H54 (cell line): ENCODE data around the gene GFM1.

Experiments used
- DNase-seq: peaks from one replicate; pipeline ENCODE4 v3.0.0; 2011; ENCODE audit warnings: low spot score, mixed read lengths; ENCODE audit not compliant: insufficient read length
- FAIRE-seq: peaks from 3 replicates; lab custom pipeline; 2011; peaks lifted over from hg19 to GRCh38; lab: Jason Lieb, UNC
- POLR2A ChIP-seq: IDR thresholded peaks from 2 replicates; pipeline ENCODE4 v1.6.1; 2011; ENCODE audit warnings: low read depth, mild to moderate bottlenecking, low read length

The GFM1 gene

DNA sequence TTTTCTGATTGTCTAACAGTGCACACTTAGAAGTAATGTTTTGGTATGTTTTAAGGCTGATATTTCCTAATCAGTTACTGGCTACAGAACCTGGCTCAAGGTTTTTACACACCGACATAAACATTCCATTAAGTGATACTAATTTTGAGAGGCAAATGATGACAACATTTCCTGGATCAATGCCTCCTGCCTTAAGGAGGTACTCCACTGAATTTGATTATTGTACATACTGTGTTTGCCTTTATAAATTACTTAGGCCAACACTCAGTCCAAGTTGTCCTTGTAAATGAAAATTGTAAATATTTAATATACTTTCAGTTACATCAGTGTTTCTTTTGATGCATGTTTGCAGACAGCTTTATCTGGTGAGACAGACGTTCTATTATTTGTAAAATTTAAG lies 52.3 kb downstream of the GFM1 start:
- TF ChIP-seq POLR2A, result no peak
- DNase-seq, result no peak
- FAIRE-seq, result peak; percentile 48

DNA sequence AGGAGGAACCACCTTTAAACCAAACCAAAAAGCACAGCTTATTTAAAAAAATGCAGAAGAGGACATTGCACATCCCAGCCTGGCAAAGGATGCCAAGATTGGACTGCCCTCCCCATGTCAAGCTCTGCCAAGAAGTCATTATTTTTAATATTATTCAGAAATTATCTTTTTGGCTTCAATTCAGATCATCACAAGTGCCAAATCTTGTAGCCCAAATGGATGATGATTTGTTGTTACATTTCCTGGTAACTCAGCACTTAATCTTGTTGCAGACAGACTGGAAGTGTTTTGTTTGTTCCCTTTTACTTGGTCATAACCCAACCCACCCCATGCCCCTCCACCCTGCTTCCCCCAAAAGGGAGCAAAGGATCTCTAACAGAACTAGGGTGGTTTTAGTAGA lies 56.2 kb downstream of the GFM1 start:
- DNase-seq, result no peak
- no peak for TF ChIP-seq POLR2A
- FAIRE-seq, result no peak

DNA sequence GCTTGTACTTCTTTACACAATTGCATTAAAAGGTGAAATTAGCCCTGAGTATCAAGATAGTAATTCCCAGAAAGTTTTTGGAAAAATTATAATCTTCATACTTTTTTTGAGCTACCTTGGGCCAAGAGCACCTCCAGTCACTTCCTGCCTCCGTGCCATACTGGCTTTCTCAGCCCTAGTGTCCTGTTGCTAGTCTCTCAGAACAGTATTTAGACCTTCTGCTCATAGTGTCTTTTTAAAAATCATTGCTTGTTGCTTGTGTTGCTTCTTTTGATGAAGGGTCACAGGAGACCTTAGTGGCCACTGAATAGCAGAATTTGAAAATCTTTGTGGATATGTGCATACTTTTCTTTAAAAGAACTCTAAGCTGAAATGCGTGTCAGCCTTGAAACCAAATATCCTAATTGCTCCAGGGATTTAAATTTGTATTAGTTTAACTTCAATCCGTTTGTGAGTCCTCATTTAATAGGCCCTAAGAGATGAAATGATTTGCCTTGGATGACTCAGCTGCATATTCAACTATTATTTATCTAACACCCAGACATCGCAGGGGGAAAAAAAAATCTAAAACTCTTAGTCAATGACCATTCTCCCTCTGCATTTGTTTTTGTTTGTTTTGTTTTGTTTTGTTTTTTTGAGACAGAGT lies 57.2 kb downstream of the GFM1 start:
- FAIRE-seq (peak; percentile 41), DNase-seq (no peak)
- TF ChIP-seq POLR2A, result no peak

DNA sequence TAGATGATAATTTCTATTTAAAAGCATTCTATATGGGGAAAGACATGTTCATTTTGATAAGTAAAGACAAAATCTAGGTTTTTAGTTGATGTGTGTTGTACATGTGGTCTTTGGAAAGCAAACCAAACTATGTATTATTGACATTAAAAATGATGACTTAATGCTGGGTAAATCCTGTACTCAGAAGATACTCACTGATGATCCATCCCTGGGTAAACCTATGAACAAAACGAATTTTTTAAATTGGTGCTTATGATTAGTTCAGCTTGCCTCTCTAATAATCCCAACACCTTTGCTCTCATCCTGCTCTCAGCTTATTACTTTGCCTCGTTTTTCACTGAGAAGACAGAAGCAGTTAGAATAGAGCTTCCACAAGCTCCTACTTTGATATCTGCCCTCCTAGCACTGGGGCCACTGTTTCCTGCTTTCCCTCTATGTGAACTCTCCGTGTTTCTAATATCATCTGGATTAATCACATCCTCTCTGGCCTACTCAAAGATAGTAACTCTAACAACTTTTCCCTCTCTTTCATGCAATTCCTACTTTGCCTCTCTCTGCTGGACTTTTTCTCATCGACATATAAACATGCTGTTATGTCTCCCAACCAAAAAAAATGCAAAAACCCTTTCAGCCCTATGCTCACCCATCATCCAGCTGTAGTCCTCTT lies 58.6 kb downstream of the GFM1 start:
- FAIRE-seq, result peak; percentile 91
- no peak for DNase-seq
- no peak for TF ChIP-seq POLR2A

DNA sequence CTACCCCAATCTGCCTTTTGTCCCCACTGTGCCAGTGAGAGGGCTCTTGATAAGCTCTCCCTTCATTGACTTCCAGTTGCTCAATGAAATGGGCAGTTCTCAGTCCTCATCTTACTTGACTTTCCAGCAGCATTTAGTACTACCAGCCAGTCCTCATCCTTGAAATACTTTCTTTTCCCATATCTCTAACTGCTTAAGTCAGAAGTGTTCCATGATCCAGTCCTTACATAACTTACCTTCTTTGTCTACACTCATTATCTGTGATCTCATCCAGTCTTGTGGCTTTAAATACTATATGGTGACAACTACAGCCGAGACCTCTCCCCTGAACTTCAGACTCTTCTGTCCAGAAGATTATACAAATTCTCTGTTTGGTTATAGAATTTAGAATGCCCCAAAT lies 59.2 kb downstream of the GFM1 start:
- no peak for TF ChIP-seq POLR2A
- peak; percentile 65 for FAIRE-seq

DNA sequence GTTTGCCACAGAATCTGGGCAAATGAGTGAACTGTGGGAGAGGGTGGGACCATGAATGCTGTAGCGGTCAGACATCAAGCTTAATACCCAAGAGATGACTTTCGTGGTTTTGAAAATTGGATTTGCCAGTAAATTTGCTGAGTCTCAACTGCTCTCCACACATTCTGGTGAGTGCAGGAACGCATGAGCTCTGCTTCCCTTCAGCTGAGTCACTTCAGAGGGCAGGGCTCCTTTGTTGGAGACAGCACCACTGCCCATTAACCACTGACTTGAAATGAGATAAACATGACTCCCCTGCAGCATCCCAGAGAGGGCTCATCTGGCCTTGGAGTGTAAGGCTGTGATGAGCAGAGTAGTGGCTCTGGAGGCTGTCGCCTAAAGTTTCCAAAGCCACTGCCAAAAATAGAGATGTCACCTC lies 65.3 kb downstream of the GFM1 start:
- FAIRE-seq (peak; percentile 99), DNase-seq (peak; percentile 61)
- TF ChIP-seq POLR2A, result no peak

More for the DNA sequence above, 59.2 kb downstream of the GFM1 start:
- no peak for DNase-seq

DNA sequence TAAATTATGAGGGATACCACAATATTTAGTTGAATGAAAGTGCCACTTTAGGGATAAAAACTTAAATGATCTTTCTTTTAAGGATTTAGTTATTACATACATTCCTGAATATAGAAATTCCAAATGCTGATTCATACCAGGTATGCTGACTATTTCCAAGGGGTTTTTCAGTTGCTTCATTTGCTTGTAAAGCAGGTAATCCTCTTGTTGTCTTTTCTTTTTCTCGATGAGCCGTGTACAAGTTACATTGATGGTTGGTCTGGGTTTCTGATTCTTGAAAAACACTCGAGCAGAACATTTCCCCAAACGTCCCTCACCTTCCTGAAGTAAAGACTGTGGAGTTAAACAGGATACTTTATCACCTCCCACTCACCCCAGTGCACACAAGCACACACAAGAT lies 66.3 kb downstream of the GFM1 start:
- FAIRE-seq (no peak), DNase-seq (no peak)
- no peak for TF ChIP-seq POLR2A

DNA sequence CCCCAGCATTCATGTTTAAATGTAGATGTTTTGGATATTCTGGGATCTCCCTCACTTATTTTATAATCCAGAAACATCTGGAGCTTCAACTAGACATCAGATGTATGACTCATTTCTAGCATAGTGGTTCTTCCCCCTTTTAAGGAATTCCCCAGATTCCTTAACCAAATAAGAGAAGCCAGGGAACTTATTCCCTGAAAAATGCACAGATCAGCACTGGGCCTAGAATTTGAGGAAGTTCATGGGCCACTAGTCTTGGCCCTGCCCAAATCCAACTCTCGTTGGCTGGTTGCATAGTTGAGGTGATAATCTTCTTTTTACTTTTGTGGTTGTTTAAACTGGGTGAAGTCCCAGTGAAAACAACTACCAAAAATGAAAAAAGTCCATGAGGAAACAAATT lies 67.6 kb downstream of the GFM1 start:
- TF ChIP-seq POLR2A, result no peak
- FAIRE-seq, result no peak

DNA sequence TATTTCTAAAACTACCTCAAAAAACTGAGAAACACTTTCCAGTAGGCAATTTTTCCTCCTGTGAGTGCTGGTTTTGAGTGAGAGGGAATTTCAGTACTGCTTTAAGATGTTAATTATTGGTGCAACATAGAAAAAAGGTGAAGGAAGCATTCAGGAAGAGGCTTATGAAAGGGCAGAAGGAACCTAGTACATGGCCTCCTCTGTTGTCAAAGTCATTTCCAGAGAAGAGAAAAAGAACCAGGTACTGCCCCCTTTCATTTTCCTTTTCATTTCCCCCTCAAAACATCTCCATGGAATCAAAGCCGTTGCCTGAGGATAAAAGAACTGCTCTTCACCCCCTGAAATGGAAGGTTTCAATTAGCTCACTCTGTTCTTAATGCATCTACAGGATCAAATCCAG lies 68.1 kb downstream of the GFM1 start:
- no peak for DNase-seq
- no peak for FAIRE-seq
- TF ChIP-seq POLR2A, result no peak

More for the DNA sequence above, 67.6 kb downstream of the GFM1 start:
- peak; percentile 40 for DNase-seq

DNA sequence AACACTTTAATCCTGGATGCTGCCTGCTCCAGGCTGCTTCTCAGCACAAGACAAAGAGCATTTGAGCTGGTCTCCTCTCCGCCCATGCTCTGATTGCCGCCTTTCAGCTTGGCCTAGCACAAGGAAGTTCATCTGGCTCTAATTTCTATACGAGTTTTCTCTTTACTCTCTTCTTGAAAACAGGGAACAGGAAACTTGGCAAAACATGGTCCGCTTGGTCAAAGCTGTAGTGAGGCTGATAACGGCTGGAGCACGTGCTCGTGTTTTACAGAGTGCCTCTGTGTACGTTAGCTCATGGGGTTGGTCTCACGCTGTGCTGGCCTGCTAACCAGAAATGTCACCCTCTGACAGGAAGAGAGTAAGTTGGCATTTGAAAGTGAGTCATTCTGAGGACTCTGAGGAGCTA lies 68.8 kb downstream of the GFM1 start:
- no peak for DNase-seq
- TF ChIP-seq POLR2A, result 0 out of 2 replicates have a peak, but pooled peaks have one; percentile 10
- FAIRE-seq, result peak; percentile 84

DNA sequence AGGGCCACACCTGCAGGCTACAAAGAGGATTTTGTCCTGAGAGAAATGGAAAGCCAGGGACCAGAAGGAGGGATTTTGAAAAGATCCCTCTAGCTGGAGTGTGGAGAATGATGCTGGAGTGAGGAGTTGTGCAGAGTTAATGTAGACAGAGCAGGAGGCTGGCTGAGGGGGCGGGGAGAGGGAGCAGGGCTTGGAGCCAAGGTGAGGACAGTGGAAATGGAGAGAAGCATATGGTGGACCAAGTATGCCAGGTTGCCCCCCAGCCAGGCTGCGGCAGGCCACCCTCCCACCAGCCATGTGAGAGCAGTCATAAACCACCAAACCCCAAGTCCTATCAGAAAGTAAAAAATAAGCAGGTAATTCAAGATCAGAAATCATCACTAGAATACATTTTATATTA lies 73.2 kb downstream of the GFM1 start:
- FAIRE-seq (no peak), DNase-seq (no peak)
- TF ChIP-seq POLR2A, result no peak

DNA sequence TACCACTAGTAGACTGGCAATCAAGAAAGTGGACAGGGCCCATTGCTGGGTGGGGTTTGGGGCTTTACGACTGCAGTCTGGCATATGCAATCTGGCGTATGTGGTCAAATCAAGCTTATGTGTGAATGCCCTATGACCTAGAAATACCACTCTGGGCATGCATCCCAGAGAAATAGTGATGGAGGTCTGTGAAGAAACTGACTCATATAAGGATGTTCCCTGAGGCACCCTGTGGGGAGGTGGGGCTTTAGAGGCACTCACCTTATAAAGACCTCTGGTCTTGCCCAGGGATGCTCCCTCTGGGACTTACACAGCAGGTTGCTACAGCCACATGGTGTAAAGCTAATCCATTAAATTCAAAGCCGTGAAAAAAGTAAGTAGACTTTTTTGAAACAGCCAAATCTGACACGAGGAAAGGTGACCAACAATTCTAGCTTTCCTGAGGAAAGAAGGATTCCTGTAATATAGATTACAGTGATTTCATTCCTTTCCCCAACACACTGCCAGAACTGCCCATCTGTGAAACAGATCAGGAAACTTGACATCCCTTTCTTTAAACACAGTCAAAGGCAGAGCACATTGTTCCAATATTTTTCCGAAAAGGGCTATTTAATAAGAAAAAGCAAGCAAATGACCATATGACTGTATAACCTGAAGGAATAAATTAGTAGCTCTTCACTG lies 74.3 kb downstream of the GFM1 start:
- DNase-seq (peak; percentile 40), FAIRE-seq (peak; percentile 91)
- no peak for TF ChIP-seq POLR2A

DNA sequence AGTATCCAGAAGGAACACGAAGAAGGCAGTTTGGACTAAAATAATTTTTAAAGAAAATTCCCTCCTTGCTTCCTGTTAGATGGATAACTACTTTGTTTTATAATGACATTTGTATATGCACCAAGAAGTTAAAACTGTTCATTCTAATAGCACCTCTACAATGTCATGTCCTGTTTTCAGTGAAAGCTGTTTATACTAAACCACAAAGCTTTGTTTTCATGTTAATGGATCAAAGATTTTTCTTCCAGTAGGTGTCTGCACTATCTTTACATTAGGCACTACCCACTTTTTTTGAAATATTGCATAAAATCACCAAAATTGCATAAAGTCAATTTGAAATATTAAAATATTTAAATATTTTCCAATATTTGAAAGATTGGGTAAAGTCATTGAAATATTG lies 77.8 kb downstream of the GFM1 start:
- TF ChIP-seq POLR2A, result no peak
- no peak for DNase-seq
- no peak for FAIRE-seq

DNA sequence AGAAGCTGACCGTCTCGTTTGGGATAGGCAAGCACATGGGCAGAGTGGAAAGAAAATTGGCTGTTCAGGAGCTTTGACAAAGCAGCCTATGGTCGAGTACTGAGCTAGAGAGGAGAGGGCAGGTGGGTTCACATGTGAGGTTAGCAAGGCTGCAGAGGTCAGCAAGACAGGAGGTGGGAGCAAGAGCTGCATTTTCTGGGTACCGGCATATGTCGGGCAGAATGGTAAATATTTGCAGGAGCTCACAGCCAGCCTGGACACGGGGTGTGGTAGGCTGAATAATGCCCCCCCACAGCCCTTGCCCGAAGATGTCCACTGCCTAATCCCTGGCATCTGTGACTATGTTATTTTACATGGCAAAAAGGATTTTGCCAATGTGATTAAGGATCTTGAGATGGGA lies 79.7 kb downstream of the GFM1 start:
- DNase-seq (no peak), FAIRE-seq (no peak)
- TF ChIP-seq POLR2A, result no peak
